Trophoblast cell (in vitro differentiated cells and primary cell): ENCODE measurements around the gene TNN.
A peak's percentile ranks its signal among the peaks of the same experiment; 100 is the strongest.

Source experiments
- DNase-seq, 2 donors: peaks; one replicate each; pipeline ENCODE4 v3.0.0-alpha.2; 2016
- H2AFZ ChIP-seq: 2 replicates; pipeline ENCODE4 v1.6.1; 2013; ENCODE audit warnings: low read length, moderate library complexity, mild to moderate bottlenecking; ENCODE audit not compliant: insufficient read depth, poor library complexity
- H2AK5ac ChIP-seq: 2 replicates; pipeline ENCODE4 v1.6.1; 2013; ENCODE audit warnings: mild to moderate bottlenecking, low read length
- H2BK120ac ChIP-seq: 2 replicates; pipeline ENCODE4 v1.6.1; 2013; ENCODE audit warnings: low read length, mild to moderate bottlenecking, moderate library complexity; ENCODE audit not compliant: insufficient read depth, poor library complexity
- H2BK12ac ChIP-seq: 2 replicates; pipeline ENCODE4 v1.6.1; 2013; ENCODE audit warnings: mild to moderate bottlenecking, low read length, moderate library complexity
- H2BK5ac ChIP-seq: 2 replicates; pipeline ENCODE4 v1.6.1; 2013; ENCODE audit warnings: low read length, low read depth, moderate library complexity, mild to moderate bottlenecking; ENCODE audit not compliant: poor library complexity
- H3K14ac ChIP-seq: 2 replicates; pipeline ENCODE4 v1.6.1; 2013; ENCODE audit warnings: mild to moderate bottlenecking, low read length
- H3K18ac ChIP-seq: 2 replicates; pipeline ENCODE4 v1.6.1; 2013; ENCODE audit warnings: mild to moderate bottlenecking, low read length
- H3K23ac ChIP-seq: 2 replicates; pipeline ENCODE4 v1.6.1; 2013; ENCODE audit warnings: low read length
- H3K27ac ChIP-seq: 2 replicates; pipeline ENCODE4 v1.5.1; 2013; ENCODE audit warnings: low read depth, mild to moderate bottlenecking, inconsistent platforms, low read length, moderate library complexity
- H3K27me3 ChIP-seq: 2 replicates; pipeline ENCODE4 v1.6.1; 2013; ENCODE audit warnings: inconsistent platforms, mild to moderate bottlenecking, low read length, moderate library complexity; ENCODE audit not compliant: insufficient read depth
- H3K36me3 ChIP-seq, 2 experiments: 1 replicate in 1 of 2; 2 replicates in 1 of 2; pipeline ENCODE4 v1.6.1; 2013; ENCODE audit warnings: low read length in 2 of 2, mild to moderate bottlenecking in 2 of 2, moderate library complexity in 1 of 2; ENCODE audit not compliant: insufficient read depth in 2 of 2, control insufficient read depth in 1 of 2
- H3K4ac ChIP-seq: 2 replicates; pipeline ENCODE4 v1.6.1; 2013; ENCODE audit warnings: low read depth, mild to moderate bottlenecking, low read length, moderate library complexity
- H3K4me1 ChIP-seq, 2 experiments: 1 replicate in 1 of 2; 2 replicates in 1 of 2; pipeline ENCODE4 v1.6.1; 2013; ENCODE audit warnings: low read length in 2 of 2, mild to moderate bottlenecking in 2 of 2, moderate library complexity in 1 of 2; ENCODE audit not compliant: insufficient read depth in 2 of 2, control insufficient read depth in 1 of 2
- H3K4me2 ChIP-seq: 2 replicates; pipeline ENCODE4 v1.6.1; 2013; ENCODE audit warnings: inconsistent platforms, mild to moderate bottlenecking, low read length, moderate library complexity
- H3K4me3 ChIP-seq: 2 replicates; pipeline ENCODE4 v1.5.1; 2013; ENCODE audit warnings: mild to moderate bottlenecking, low read depth, low read length, inconsistent platforms
- H3K79me1 ChIP-seq: one replicate; pipeline ENCODE4 v1.6.1; 2013; ENCODE audit warnings: low read length
- H3K79me2 ChIP-seq: 2 replicates; pipeline ENCODE4 v1.6.1; 2013; ENCODE audit warnings: low read length, mild to moderate bottlenecking; ENCODE audit not compliant: control insufficient read depth, insufficient read depth, poor library complexity
- H3K9ac ChIP-seq: 2 replicates; pipeline ENCODE4 v1.6.1; 2013; ENCODE audit warnings: mild to moderate bottlenecking, low read length
- H3K9me3 ChIP-seq: 2 replicates; pipeline ENCODE4 v1.6.1; 2013; ENCODE audit warnings: low read depth, mild to moderate bottlenecking, control low read depth, inconsistent platforms, low read length; ENCODE audit not compliant: insufficient read depth
- H4K12ac ChIP-seq: 2 replicates; pipeline ENCODE4 v1.6.1; 2013; ENCODE audit warnings: low read depth, mild to moderate bottlenecking, low read length, moderate library complexity
- H4K8ac ChIP-seq: 2 replicates; pipeline ENCODE4 v1.6.1; 2013; ENCODE audit warnings: low read depth, mild to moderate bottlenecking, low read length, moderate library complexity
- H4K91ac ChIP-seq: one replicate; pipeline ENCODE4 v1.6.1; 2013; ENCODE audit warnings: low read depth, mild to moderate bottlenecking, low read length, moderate library complexity
- WGBS: extraction: QIAGEN DNeasy Blood & Tissue Kit; methylation state at CpG from one replicate; pipeline ENCODE4 v1.1.7; 2013; ENCODE audit warnings: missing lambda C conversion rate; ENCODE audit not compliant: insufficient read length, insufficient coverage; ENCODE audit errors: extremely low coverage; 5-methylcytosine and 5-hydroxymethylcytosine counted together

TNN gene

DNA sequence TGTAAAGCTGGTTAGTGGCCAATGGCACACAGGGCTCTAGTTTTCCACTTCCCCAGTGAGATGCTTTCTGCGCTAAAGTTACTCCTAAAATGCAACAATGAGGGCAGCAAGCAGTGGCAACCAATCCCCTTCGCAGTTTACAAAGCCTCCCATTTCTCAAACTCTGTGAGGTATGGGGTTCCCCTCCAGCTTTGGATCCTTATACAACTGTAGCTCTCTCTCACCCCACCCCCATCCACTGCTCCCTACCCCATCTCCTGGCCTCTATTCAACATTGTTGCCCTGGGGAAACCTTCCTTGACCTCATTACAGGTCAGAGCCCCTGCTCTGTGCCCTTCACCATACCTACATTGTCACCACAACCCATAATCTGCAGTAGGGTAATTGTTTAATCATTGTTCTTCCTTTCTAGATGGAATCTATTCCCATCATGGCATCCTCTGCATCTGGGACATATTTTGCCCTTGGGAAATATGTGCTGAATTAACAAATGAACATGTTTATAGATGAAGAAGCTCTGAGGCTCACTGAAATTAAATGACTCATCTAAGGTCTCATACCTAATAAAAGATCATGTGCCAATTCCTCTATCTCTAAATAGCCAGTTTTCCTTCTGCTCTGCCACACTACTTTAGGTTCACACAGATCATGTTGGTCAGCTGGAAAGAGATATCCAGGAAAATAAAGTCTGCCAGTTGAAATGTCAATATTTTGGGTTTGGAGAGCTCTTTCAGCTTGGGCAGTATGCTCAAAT lies 112.4 kb downstream of the TNN start:
- Histone ChIP-seq H3K9ac (no peak overlapping the region), H3K27ac (no peak overlapping the region), H2BK12ac (no peak overlapping the region), H3K18ac (no peak overlapping the region), H3K14ac (no peak overlapping the region), H2AFZ (no peak overlapping the region), H3K4me2 (no peak overlapping the region), H4K91ac (no peak overlapping the region), H2AK5ac (no peak overlapping the region), H3K79me1 (peaks cover 7% of the 10 kb centered on the region), H3K4me3 (no peak overlapping the region), H3K36me3 (peaks cover 13 to 17% of the 10 kb centered on the region in 2 experiments), H4K12ac (no peak overlapping the region), H4K8ac (no peak overlapping the region), H2BK5ac (no peak overlapping the region), H3K79me2 (peaks cover 6% of the 10 kb centered on the region), H3K4ac (no peak overlapping the region), H3K4me1 (peaks cover 10 to 14% of the 10 kb centered on the region in 2 experiments), H3K9me3 (no peaks in the 10 kb centered on the region), H3K27me3 (no peaks in the 10 kb centered on the region), H2BK120ac (no peak overlapping the region), H3K23ac (no peak overlapping the region)
- DNase-seq, result no peak
- WGBS, result no CpG with 5 or more reads among the region's 2 CpGs

DNA sequence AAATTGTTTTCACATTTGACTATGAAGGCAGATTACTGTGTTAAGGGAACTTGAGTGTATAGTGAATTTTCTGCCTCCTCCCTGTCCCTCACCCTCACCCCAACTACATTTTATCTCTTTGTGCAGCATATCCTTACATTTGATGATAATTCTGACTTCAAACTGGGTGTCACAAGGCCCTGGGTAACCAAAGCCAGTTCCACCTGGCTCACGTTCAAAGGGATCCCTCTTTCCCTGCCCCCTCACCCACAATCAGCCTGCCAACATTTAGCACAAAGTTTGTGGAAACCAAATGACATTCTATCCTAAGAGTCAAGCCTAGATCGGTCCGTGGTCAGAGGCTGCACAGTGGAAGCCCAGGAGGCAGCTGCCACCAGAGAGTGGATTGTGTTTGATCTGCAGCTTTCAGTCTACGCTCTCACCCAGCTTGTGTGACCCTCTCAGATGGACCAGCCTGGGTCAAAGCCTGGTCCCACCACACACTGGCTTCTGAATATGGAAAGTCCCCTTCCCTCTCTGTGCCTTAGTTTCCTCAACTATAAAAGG lies 114.6 kb downstream of the TNN start:
- Histone ChIP-seq H2AK5ac (no peak overlapping the region), H4K12ac (no peak overlapping the region), H3K79me1 (peaks cover 5% of the 10 kb centered on the region), H3K27me3 (no peaks in the 10 kb centered on the region), H3K18ac (no peak overlapping the region), H2BK12ac (no peak overlapping the region), H2AFZ (no peak overlapping the region), H3K9me3 (no peaks in the 10 kb centered on the region), H3K23ac (no peak overlapping the region), H3K4ac (no peak overlapping the region), H3K27ac (no peak overlapping the region), H4K91ac (no peak overlapping the region), H3K79me2 (peaks cover 4% of the 10 kb centered on the region), H4K8ac (no peak overlapping the region), H3K4me3 (no peak overlapping the region), H3K4me2 (no peak overlapping the region), H3K9ac (no peak overlapping the region), H2BK5ac (no peak overlapping the region), H3K36me3 (peaks cover 10% of the 10 kb centered on the region in 2 experiments), H3K14ac (no peak overlapping the region), H3K4me1 (peaks cover 10 to 14% of the 10 kb centered on the region in 2 experiments), H2BK120ac (no peak overlapping the region)
- no peak for DNase-seq
- no CpG with 5 or more reads among the region's 4 CpGs for WGBS

DNA sequence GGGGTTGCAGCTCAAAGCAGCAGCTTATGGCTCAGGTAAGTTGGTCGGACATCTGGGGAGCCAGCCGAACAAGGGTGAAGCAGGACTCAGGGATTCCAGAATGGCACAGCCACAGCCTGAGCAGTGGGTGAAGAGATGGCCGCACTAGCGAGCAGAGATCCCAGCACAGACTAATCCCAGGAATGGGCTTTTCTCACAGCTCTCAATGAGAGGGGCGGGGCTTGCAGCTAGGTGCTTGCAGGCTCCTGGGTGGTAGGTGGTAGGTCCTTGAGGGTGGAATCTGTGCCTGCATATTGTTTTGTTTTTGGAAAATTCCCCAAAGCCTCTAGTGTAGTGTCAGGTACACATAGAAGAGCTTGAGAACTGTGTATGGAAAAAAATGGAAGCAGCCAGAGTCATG lies 116.0 kb downstream of the TNN start:
- Histone ChIP-seq H3K4me2 (no peak overlapping the region), H4K91ac (no peak overlapping the region), H3K79me2 (peaks cover 4% of the 10 kb centered on the region), H3K9ac (no peak overlapping the region), H3K4me3 (no peak overlapping the region), H3K27ac (no peak overlapping the region), H3K36me3 (peaks cover 10% of the 10 kb centered on the region in 2 experiments), H3K79me1 (peaks cover 2% of the 10 kb centered on the region), H2AK5ac (no peak overlapping the region), H3K4me1 (peaks cover 6 to 11% of the 10 kb centered on the region in 2 experiments), H3K14ac (no peak overlapping the region), H4K12ac (no peak overlapping the region), H3K23ac (no peak overlapping the region), H2BK120ac (no peak overlapping the region), H2BK5ac (no peak overlapping the region), H3K9me3 (no peaks in the 10 kb centered on the region), H3K27me3 (no peaks in the 10 kb centered on the region), H3K4ac (peak overlapping the region; percentile 72), H2AFZ (no peak overlapping the region), H4K8ac (no peak overlapping the region), H2BK12ac (no peak overlapping the region), H3K18ac (no peak overlapping the region)
- no peak for DNase-seq
- WGBS, result no CpG with 5 or more reads among the region's 5 CpGs

DNA sequence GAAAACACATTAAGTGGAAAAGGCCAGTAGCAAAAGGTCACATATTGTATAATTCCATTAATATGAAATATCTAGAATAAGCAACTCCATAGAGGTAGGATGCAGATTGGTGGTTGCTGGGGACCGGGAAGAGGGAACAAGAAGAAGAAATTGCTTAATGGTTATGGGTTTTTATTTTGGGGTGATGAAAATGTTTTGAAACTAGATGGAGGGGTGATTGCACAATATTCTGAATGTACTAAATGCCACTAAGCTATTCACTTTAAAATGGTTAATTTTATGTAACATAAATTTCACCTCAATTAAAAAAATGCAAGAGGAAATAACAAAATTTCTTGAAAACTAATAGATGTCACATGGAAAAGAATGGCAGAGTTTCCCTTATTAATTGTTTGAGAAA lies 118.3 kb downstream of the TNN start:
- peaks cover 3 to 10% of the 10 kb centered on the region in 2 experiments for H3K4me1 ChIP-seq
- H3K9me3 ChIP-seq, result no peaks in the 10 kb centered on the region
- peaks cover 10% of the 10 kb centered on the region in 2 experiments for H3K36me3 ChIP-seq
- no peaks in the 10 kb centered on the region for H3K27me3 ChIP-seq
- no peak overlapping the region for H3K18ac ChIP-seq
- WGBS, result no CpG with 5 or more reads among the region's 1 CpG
- no peak overlapping the region for H2BK12ac ChIP-seq
- no peak overlapping the region for H4K8ac ChIP-seq
- H3K4me2 ChIP-seq, result no peak overlapping the region
- H2AK5ac ChIP-seq, result no peak overlapping the region
- no peak overlapping the region for H3K23ac ChIP-seq
- H3K4ac ChIP-seq, result no peak overlapping the region
- H3K79me2 ChIP-seq, result peaks cover 4% of the 10 kb centered on the region
- no peak for DNase-seq
- H3K79me1 ChIP-seq, result peaks cover 2% of the 10 kb centered on the region
- H2BK120ac ChIP-seq, result no peak overlapping the region
- H4K91ac ChIP-seq, result no peak overlapping the region
- H4K12ac ChIP-seq, result no peak overlapping the region
- H2BK5ac ChIP-seq, result no peak overlapping the region
- H2AFZ ChIP-seq, result no peak overlapping the region
- no peak overlapping the region for H3K4me3 ChIP-seq
- no peak overlapping the region for H3K9ac ChIP-seq
- no peak overlapping the region for H3K27ac ChIP-seq
- H3K14ac ChIP-seq, result no peak overlapping the region
